Measurements from ENCODE around the gene ANKDD1B.
"Not testable (repeated sequence)": the region's sequence is repeated elsewhere in the genome, so short reads cannot be mapped to it uniquely, and the experiment has no call there.

ANKDD1B gene

GRCh38 chr5:75660678-75661465 is 49.6 kb downstream of the ANKDD1B start:
- no peak for DNase-seq (ENCODE audit: low read depth, low spot score)

DNA sequence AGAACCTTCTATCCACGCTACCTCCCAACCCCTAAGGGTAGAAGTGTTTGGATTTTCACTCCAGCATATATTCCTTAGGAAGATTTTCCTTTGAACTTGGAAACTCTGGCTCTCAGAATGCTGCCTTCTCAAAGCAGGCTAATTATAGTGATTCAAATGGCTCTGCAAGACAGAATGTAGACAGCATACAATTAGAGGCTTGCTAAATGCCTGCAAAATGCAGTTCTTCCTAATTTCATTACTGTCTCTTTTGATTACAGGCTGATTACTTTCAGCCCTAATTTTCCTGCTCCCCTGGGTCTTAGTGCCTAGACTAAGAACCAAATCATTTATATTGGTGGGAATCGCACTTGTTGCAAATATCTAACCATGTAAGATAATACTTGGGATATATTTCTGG is 50.8 kb downstream of the ANKDD1B start:
- DNase-seq (ENCODE audit: low read depth, low spot score): no peak

DNA sequence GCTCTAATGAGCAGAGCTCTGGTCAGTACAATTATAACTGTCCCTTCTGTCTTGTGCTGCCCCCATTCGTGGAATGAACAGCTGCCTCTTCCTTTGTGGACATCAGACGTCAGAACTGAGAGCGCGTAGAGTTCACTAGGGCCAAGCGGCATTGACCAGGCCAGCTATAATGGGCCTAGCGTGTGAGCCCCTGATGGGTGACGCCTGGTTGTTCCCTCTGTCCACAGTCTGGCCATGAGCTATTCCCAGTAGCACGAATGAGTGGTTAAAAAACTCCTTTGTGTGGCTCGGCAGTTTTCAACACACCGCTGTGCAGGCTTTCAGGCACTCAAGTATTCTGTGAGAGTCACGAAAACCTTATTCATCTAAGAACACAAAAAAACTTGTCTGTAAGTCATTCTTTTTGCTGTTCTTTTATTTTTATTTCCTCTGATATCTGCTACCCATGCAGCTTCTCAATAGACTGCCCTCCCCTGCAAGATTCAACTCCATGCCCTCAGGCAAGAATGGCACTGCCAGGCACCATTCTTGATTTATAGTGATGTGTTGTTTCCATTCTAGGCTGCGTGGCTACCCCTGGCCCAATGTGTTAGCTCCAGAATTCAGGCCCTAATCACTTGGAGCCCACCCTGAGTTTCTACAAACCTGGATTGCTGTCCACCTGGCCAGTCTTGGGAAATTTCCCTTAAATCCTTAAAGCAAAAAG is 52.5 kb downstream of the ANKDD1B start:
- DNase-seq (ENCODE audit: low read depth, low spot score): no peak

DNA sequence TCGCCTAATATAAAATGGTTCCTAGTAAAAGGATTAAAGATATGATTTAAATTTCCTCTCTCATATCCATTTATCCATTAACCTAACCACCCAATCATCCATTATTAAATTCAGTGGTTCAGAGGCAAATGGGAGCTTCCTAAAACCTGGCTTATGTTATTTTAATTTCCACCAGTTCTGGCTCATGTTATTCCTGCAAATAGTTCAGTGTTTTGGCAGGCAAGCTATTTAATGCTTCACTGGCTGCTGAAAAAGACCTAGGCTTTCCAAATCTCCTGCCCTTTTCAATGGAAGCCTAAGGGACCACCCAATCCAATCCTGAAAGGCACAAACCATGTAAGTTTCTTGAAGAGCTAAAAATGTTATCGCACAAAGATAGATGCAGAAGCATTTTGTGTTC is 53.7 kb downstream of the ANKDD1B start:
- DNase-seq (ENCODE audit: low read depth, low spot score): no peak

DNA sequence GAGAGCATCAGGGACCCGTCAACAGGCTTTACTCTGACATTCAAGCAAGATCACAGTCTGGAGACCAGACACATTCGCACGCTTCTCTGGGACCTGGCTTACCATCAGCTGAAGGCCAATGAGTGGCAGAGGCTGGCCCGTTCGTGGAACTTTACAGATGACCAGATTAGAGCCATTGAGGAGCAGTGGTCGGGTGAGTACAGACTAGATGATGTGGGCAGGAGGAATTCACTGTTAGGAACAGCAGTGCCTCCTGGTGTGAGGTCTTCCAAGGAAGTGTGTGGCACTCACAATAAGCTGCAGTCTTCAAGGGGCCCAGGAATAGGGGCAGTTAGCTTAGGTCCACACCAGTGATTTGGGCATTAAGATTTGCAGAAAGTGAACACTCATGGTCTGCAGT is 55.5 kb downstream of the ANKDD1B start:
- DNase-seq (ENCODE audit: low read depth, low spot score): peak; percentile 44

DNA sequence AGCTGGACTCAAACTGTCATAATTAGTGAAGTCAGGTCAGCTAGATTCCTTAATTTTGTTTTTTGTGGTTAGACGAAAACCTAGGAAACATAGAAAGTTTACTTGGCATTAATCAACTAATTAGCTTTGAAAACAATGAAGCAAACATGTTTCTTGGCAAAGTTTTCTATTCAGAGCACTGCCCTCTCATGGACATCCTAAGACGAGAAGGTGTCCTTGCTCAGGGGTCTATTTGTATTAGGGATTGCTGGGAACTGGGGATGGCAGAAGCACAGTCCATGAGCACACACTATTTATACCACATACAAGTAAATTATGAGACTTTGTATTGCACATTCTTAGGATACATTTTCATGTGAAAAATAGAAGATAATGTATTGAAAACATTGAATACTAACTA is 56.3 kb downstream of the ANKDD1B start:
- DNase-seq (ENCODE audit: low read depth, low spot score): no peak

DNA sequence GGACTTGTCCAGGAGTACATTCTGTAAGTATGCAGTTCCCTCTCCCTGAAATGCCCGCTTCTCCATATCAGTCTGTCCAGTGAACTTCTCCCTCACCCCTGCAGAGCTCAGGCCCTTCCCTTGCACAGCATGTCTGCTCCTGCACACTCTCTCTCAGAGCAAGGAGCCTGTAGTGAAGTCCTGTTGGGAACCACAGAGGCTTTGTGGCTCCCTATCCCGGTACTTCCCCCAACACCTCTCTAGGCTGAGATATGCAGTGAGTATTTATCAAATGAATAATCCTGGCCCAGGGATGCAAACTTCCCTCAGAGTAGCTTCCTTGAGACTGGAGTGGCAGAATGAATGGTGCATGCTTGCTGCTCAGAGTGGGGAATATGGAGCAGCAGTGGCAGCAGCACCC is 57.2 kb downstream of the ANKDD1B start:
- DNase-seq (ENCODE audit: low read depth, low spot score): no peak

- DNase-seq (ENCODE audit: low read depth, low spot score): peak; percentile 49
Observed at GRCh38 chr5:75668977-75669689, 57.9 kb downstream of the ANKDD1B start.

GRCh38 chr5:75670577-75670976 is 59.3 kb downstream of the ANKDD1B start:
- no peak for DNase-seq (ENCODE audit: low read depth, low spot score)

DNA sequence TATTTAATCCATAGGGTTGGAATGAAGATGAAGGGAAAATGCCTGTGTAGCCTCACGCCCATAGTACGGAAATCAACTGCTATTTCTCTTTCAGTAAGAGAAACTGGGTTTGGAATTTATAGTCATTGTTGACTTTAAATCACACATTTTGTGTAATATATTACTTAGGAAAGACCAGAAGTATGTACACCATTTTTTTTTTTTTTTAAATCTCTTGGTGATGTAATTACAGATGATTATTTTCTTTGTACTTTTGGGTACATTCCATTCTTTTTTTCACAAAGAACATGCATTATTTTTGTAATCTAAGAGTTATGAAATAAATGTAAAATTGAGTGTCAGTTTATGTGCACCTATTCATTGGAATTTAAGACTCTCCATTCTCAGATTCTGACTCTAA is 60.3 kb downstream of the ANKDD1B start:
- no peak for DNase-seq (ENCODE audit: low read depth, low spot score)

- DNase-seq (ENCODE audit: low read depth, low spot score): no peak
Observed at GRCh38 chr5:75672616-75673015, 61.4 kb downstream of the ANKDD1B start.

- DNase-seq (ENCODE audit: low read depth, low spot score): no peak
Observed at GRCh38 chr5:75675783-75676182, 64.5 kb downstream of the ANKDD1B start.

- DNase-seq (ENCODE audit: low read depth, low spot score): no peak
Observed at GRCh38 chr5:75677607-75678006, 66.4 kb downstream of the ANKDD1B start.

- no peak for DNase-seq (ENCODE audit: low read depth, low spot score)
Observed at GRCh38 chr5:75678155-75678554, 66.9 kb downstream of the ANKDD1B start.

- no peak for DNase-seq (ENCODE audit: low read depth, low spot score)
Observed at GRCh38 chr5:75681125-75681830, 70.0 kb downstream of the ANKDD1B start.

DNA sequence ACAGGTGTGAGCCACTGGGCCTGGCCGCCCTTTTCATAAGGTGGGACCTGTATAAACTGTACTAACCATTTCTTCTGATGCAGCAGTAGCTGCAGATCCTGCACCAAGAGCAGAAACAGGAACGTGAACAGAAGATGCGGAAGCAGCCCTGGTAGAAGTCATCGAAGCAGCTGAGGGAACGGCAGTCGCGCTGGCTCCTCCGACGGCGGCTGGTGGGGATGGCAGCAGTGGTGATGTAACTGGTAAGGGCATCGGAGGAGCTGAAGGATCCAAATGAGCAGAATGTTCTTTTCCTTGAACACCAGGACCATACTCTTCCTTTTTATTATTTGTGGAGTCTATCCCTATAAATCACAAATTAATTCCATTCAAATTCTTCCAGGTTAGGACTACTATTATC is 73.9 kb downstream of the ANKDD1B start:
- no peak for DNase-seq (ENCODE audit: low read depth, low spot score)

GRCh38 chr5:75686480-75686879 is 75.2 kb downstream of the ANKDD1B start:
- no peak for DNase-seq (ENCODE audit: low read depth, low spot score)

- DNase-seq (ENCODE audit: low read depth, low spot score): no peak
Observed at GRCh38 chr5:75690669-75691068, 79.4 kb downstream of the ANKDD1B start.

DNA sequence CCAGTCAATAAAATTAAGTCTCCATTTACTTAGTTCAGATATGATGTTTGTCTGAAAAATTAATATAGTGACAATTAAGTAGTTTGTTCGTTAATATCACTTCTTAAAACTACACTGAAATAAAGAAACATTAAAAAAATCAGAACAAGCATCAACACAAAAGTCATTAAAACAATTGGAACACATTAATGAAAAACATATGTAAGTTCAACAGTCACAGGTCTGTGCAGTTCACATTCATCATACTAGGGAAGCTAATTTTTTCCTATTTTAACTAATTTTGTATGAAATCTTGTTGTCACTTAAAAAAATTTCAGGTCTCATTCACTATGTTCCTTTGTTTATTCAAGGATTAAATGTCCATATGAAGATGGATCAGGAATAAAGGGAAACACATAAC is 83.5 kb downstream of the ANKDD1B start:
- DNase-seq (ENCODE audit: low read depth, low spot score): no peak

- not testable (repeated sequence) for DNase-seq (ENCODE audit: low read depth, low spot score)
Observed at GRCh38 chr5:75695472-75696351, 84.5 kb downstream of the ANKDD1B start.

- DNase-seq (ENCODE audit: low read depth, low spot score): no peak
Observed at GRCh38 chr5:75701856-75702255, 90.6 kb downstream of the ANKDD1B start.
